Gastrocnemius medialis (tissue), 4 donors: ENCODE data around the gene HSPA9.

ENCODE experiments used
- POLR2A ChIP-seq, 2 donors: fragments of 450-650 bp; IDR thresholded peaks; one replicate each; pipeline ENCODE4 v1.6.1; 2017; ENCODE audit warnings: antibody characterized with exemption in 2 of 2, mild to moderate bottlenecking in 2 of 2, moderate library complexity in 2 of 2
- TF ChIP-seq, protein P1 (sequence below), 5 experiments: fragments of 450-650 bp in 3 of 5; fragments of 200-600 bp in 2 of 5; sonication (generic) in 2 of 5; IDR thresholded peaks in 4 of 5; conservative IDR thresholded peaks in 1 of 5; 1 replicate in 4 of 5; 2 replicates in 1 of 5; pipeline ENCODE4 v1.5.1; 2016 to 2019; ENCODE audit warnings: antibody characterized with exemption in 5 of 5, mild to moderate bottlenecking in 3 of 5, moderate library complexity in 3 of 5

DNA sequence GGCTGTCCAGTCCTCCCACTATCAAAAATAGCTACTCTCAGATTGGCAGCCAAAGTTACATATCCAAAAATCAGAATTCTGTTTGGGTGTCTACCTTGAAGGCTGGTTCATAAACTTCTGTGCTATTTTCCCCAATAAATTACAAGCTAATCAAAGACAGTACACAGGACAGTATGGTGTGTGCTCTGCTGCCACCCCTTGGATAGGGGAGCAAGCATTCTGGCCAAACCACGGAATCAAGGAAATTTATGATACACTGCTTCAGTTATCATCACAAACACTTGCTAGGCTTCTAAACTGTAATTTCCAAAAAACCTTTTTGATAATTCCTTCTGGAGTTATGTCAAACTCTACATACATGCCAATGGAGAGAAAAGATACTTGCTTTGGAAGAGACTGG, 48.0 kb downstream of the HSPA9 start:
- TF ChIP-seq, protein P1, sequence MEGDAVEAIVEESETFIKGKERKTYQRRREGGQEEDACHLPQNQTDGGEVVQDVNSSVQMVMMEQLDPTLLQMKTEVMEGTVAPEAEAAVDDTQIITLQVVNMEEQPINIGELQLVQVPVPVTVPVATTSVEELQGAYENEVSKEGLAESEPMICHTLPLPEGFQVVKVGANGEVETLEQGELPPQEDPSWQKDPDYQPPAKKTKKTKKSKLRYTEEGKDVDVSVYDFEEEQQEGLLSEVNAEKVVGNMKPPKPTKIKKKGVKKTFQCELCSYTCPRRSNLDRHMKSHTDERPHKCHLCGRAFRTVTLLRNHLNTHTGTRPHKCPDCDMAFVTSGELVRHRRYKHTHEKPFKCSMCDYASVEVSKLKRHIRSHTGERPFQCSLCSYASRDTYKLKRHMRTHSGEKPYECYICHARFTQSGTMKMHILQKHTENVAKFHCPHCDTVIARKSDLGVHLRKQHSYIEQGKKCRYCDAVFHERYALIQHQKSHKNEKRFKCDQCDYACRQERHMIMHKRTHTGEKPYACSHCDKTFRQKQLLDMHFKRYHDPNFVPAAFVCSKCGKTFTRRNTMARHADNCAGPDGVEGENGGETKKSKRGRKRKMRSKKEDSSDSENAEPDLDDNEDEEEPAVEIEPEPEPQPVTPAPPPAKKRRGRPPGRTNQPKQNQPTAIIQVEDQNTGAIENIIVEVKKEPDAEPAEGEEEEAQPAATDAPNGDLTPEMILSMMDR (IDR thresholded peaks at IDR 0.05 in 4 of 5, conservative IDR thresholded peaks at IDR 0.05 in 1 of 5) = no peak
- TF ChIP-seq POLR2A (IDR thresholded peaks at IDR 0.05) = no peak
